Muscle layer of colon (tissue), 2 donors: ENCODE data around the gene ELL.

Experiments
- H3K27ac ChIP-seq: one replicate; pipeline ENCODE4 v1.7.0; 2013; ENCODE audit warnings: low read depth, mild to moderate bottlenecking, low read length, moderate library complexity
- H3K27me3 ChIP-seq, 2 donors: one replicate each; pipeline ENCODE4 v1.7.0; 2013; ENCODE audit warnings: low read length in 2 of 2, mild to moderate bottlenecking in 2 of 2; ENCODE audit not compliant: insufficient read depth in 2 of 2, control insufficient read depth in 1 of 2
- H3K36me3 ChIP-seq: one replicate; pipeline ENCODE4 v1.7.0; 2013; ENCODE audit warnings: mild to moderate bottlenecking, low read length; ENCODE audit not compliant: insufficient read depth
- H3K4me1 ChIP-seq: one replicate; pipeline ENCODE4 v1.7.0; 2013; ENCODE audit warnings: mild to moderate bottlenecking, low read length; ENCODE audit not compliant: insufficient read depth
- H3K4me3 ChIP-seq, 2 donors: one replicate each; pipeline ENCODE4 v1.7.0; 2013; ENCODE audit warnings: low read length in 2 of 2, low read depth in 1 of 2, mild to moderate bottlenecking in 1 of 2, moderate library complexity in 1 of 2
- H3K9ac ChIP-seq: one replicate; pipeline ENCODE4 v1.7.0; 2013; ENCODE audit warnings: low read length
- H3K9me3 ChIP-seq: one replicate; pipeline ENCODE4 v1.7.0; 2013; ENCODE audit warnings: mild to moderate bottlenecking, low read length
- donor health status: abdominal sarcoma.
- donor health status: Adenocarcinoma of cecum.

ELL gene

GRCh38 chr19:18521692-18522123 is at the start of gene ELL:
Gene ELL, minus strand, starts transcription at chr19:18522070. Its CDS starts 15 bp downstream, at chr19:18522055.
- H3K4me3 ChIP-seq: peak within 1 kb of the TSS; percentile 94 to 99
- H3K36me3 ChIP-seq: no peaks in the 10 kb centered on the region
- no peaks in the 10 kb centered on the region for H3K9me3 ChIP-seq
- H3K27ac ChIP-seq: peak within 1 kb of the TSS; percentile 94
- no peaks in the 10 kb centered on the region for H3K27me3 ChIP-seq
- peak within 1 kb of the TSS; percentile 95 for H3K9ac ChIP-seq
- peaks cover 13% of the 10 kb centered on the region for H3K4me1 ChIP-seq

- no peaks in the 10 kb centered on the region for H3K27me3 ChIP-seq
- H3K9ac ChIP-seq: no peak overlapping the region
- H3K36me3 ChIP-seq: peaks cover 54% of the 10 kb centered on the region
- H3K9me3 ChIP-seq: no peaks in the 10 kb centered on the region
- H3K27ac ChIP-seq: no peak overlapping the region
- H3K4me3 ChIP-seq: no peak overlapping the region
- peaks cover 12% of the 10 kb centered on the region for H3K4me1 ChIP-seq
Measured at GRCh38 chr19:18568367-18568766, 46.5 kb upstream of the ELL start.

GRCh38 chr19:18566953-18567352 is 45.1 kb upstream of the ELL start:
- Histone ChIP-seq H3K36me3 (peaks cover 62% of the 10 kb centered on the region), H3K9me3 (no peaks in the 10 kb centered on the region), H3K27me3 (no peaks in the 10 kb centered on the region), H3K9ac (no peak overlapping the region), H3K4me1 (no peaks in the 10 kb centered on the region), H3K4me3 (no peak overlapping the region), H3K27ac (no peak overlapping the region)

GRCh38 chr19:18562086-18562485 is 40.2 kb upstream of the ELL start:
- Histone ChIP-seq H3K9me3 (no peaks in the 10 kb centered on the region), H3K27ac (no peak overlapping the region), H3K27me3 (no peaks in the 10 kb centered on the region), H3K4me1 (peaks cover 9% of the 10 kb centered on the region), H3K36me3 (peaks cover 45% of the 10 kb centered on the region), H3K4me3 (no peak overlapping the region), H3K9ac (no peak overlapping the region)

GRCh38 chr19:18559685-18560084 is 37.8 kb upstream of the ELL start:
- peaks cover 9% of the 10 kb centered on the region for H3K4me1 ChIP-seq
- H3K27ac ChIP-seq: no peak overlapping the region
- no peak overlapping the region for H3K9ac ChIP-seq
- no peaks in the 10 kb centered on the region for H3K27me3 ChIP-seq
- no peak overlapping the region for H3K4me3 ChIP-seq
- H3K9me3 ChIP-seq: no peaks in the 10 kb centered on the region
- peaks cover 23% of the 10 kb centered on the region for H3K36me3 ChIP-seq

GRCh38 chr19:18558604-18559003 is 36.7 kb upstream of the ELL start:
- no peaks in the 10 kb centered on the region for H3K9me3 ChIP-seq
- peaks cover 9% of the 10 kb centered on the region for H3K4me1 ChIP-seq
- H3K27ac ChIP-seq: peak overlapping the region; percentile 98
- no peaks in the 10 kb centered on the region for H3K27me3 ChIP-seq
- peaks cover 17% of the 10 kb centered on the region for H3K36me3 ChIP-seq
- peak overlapping the region; percentile 98 for H3K9ac ChIP-seq
- H3K4me3 ChIP-seq: peak overlapping the region; percentile 91 to 94

- H3K9me3 ChIP-seq: no peaks in the 10 kb centered on the region
- peak overlapping the region; percentile 98 for H3K27ac ChIP-seq
- H3K36me3 ChIP-seq: peaks cover 17% of the 10 kb centered on the region
- peaks cover 9% of the 10 kb centered on the region for H3K4me1 ChIP-seq
- H3K9ac ChIP-seq: peak overlapping the region; percentile 98
- no peaks in the 10 kb centered on the region for H3K27me3 ChIP-seq
- peak overlapping the region; percentile 91 to 94 for H3K4me3 ChIP-seq
Measured at GRCh38 chr19:18558202-18558555, 36.3 kb upstream of the ELL start.

- Histone ChIP-seq H3K9ac (peak within 1 kb of the TSS; percentile 98), H3K9me3 (no peaks in the 10 kb centered on the region), H3K4me3 (peak within 1 kb of the TSS; percentile 91 to 94), H3K36me3 (peaks cover 12% of the 10 kb centered on the region), H3K27me3 (no peaks in the 10 kb centered on the region), H3K4me1 (peaks cover 9% of the 10 kb centered on the region), H3K27ac (peak within 1 kb of the TSS; percentile 98)
Measured at GRCh38 chr19:18557411-18558201, 35.7 kb upstream of the ELL start, which contains the start of gene KXD1. Gene KXD1, plus strand, starts transcription at chr19:18557870. Its CDS starts 4,187 bp downstream, at chr19:18562057.

GRCh38 chr19:18551631-18552030 is 29.8 kb upstream of the ELL start:
- no peaks in the 10 kb centered on the region for H3K4me1 ChIP-seq
- H3K4me3 ChIP-seq: no peak overlapping the region
- no peaks in the 10 kb centered on the region for H3K9me3 ChIP-seq
- no peak overlapping the region for H3K9ac ChIP-seq
- no peaks in the 10 kb centered on the region for H3K27me3 ChIP-seq
- no peaks in the 10 kb centered on the region for H3K36me3 ChIP-seq
- H3K27ac ChIP-seq: no peak overlapping the region

GRCh38 chr19:18543814-18544475 is 22.1 kb upstream of the ELL start:
- peak overlapping the region in 1 of 2 donors; percentile 64 for H3K4me3 ChIP-seq
- H3K27ac ChIP-seq: no peak overlapping the region
- peak overlapping the region; percentile 49 for H3K9ac ChIP-seq
- no peaks in the 10 kb centered on the region for H3K9me3 ChIP-seq
- peaks cover 16% of the 10 kb centered on the region for H3K4me1 ChIP-seq
- H3K27me3 ChIP-seq: no peaks in the 10 kb centered on the region
- peaks cover 16% of the 10 kb centered on the region for H3K36me3 ChIP-seq

- Histone ChIP-seq H3K9ac (peak within 1 kb of the TSS; percentile 83), H3K4me3 (peak within 1 kb of the TSS; percentile 38 to 64), H3K36me3 (peaks cover 16% of the 10 kb centered on the region), H3K27ac (peak within 1 kb of the TSS; percentile 84), H3K27me3 (no peaks in the 10 kb centered on the region), H3K4me1 (peaks cover 16% of the 10 kb centered on the region), H3K9me3 (no peaks in the 10 kb centered on the region)
Measured at GRCh38 chr19:18542941-18543813, 21.3 kb upstream of the ELL start, which contains the start of gene FKBP8. Gene FKBP8, minus strand, starts transcription at chr19:18543573. Its CDS starts 1,603 bp downstream, at chr19:18541970.
